Thymus (tissue), 14 donors: ENCODE measurements around the gene OR51M1. TPM values are rescaled to one million over a fixed set of nuclear protein-coding genes. Genes with fewer than 3 reads are reported as not detected.
"Not testable (repeated sequence)": the region's sequence is repeated elsewhere in the genome, so short reads cannot be mapped to it uniquely, and the experiment has no call there.

Source experiments
- DNase-seq, 9 donors: peaks; one replicate each; pipeline ENCODE4 v3.0.0-alpha.2; 2013; ENCODE audit warnings: low spot score in 9 of 9, low read depth in 6 of 9, missing footprints in 1 of 9
- H3K27ac ChIP-seq, 2 donors: one replicate each; pipeline ENCODE4 v1.5.1; 2013; ENCODE audit warnings: control low read depth in 1 of 2, low read depth in 1 of 2, low read length in 1 of 2, mild to moderate bottlenecking in 1 of 2, moderate library complexity in 1 of 2
- H3K27me3 ChIP-seq, 2 donors: one replicate each; pipeline ENCODE4 v1.5.1; 2013; ENCODE audit warnings: low read length in 1 of 2; ENCODE audit not compliant: control insufficient read depth in 2 of 2, insufficient read depth in 1 of 2
- H3K36me3 ChIP-seq, 2 donors: one replicate each; pipeline ENCODE4 v1.5.1; 2013; ENCODE audit warnings: low read length in 1 of 2, mild to moderate bottlenecking in 1 of 2, moderate library complexity in 1 of 2; ENCODE audit not compliant: control insufficient read depth in 2 of 2, insufficient read depth in 2 of 2
- H3K4me1 ChIP-seq, 2 donors: one replicate each; pipeline ENCODE4 v1.5.1; 2013; ENCODE audit warnings: low read length in 2 of 2; ENCODE audit not compliant: control insufficient read depth in 2 of 2, insufficient read depth in 2 of 2
- H3K4me3 ChIP-seq, 2 donors: one replicate each; pipeline ENCODE4 v1.5.1; 2013; ENCODE audit warnings: low read length in 2 of 2, control low read depth in 1 of 2, mild to moderate bottlenecking in 1 of 2
- H3K9me3 ChIP-seq, 2 donors: one replicate each; pipeline ENCODE4 v1.5.1; 2013; ENCODE audit warnings: low read length in 1 of 2, mild to moderate bottlenecking in 1 of 2; ENCODE audit not compliant: control insufficient read depth in 2 of 2, insufficient read depth in 1 of 2
- WGBS: extraction: QIAGEN DNeasy Blood & Tissue Kit; methylation state at CpG from one replicate; pipeline ENCODE4 v1.1.7; 2013; 5-methylcytosine and 5-hydroxymethylcytosine counted together
- long read RNA-seq, 10 donors: transcript quantifications; one replicate each; lab custom pipeline, GENCODE V29; 2026
- polyA plus RNA-seq: library from polyadenylated mRNA; stranded (reverse); fragments of 200-250 nt; gene quantifications from one replicate; pipeline ENCODE4 v1.2.3, GENCODE V29; 2013
- total RNA-seq: library from RNA; stranded (reverse); fragments of 120-200 nt; gene quantifications from one replicate; pipeline ENCODE4 v1.2.4, GENCODE V29; 2013
- donor health status: healthy.

Gene OR51M1, protein sequence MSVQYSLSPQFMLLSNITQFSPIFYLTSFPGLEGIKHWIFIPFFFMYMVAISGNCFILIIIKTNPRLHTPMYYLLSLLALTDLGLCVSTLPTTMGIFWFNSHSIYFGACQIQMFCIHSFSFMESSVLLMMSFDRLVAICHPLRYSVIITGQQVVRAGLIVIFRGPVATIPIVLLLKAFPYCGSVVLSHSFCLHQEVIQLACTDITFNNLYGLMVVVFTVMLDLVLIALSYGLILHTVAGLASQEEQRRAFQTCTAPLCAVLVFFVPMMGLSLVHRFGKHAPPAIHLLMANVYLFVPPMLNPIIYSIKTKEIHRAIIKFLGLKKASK
- total RNA-seq: not detected
- polyA plus RNA-seq: 0.02 TPM
- long read RNA-seq, donor 1: 0 reads
- long read RNA-seq, donor 2: 0 reads
- long read RNA-seq, donor 3: 0 reads
- long read RNA-seq, donor 4: 0 reads
- long read RNA-seq, donor 5: 0 reads
- long read RNA-seq, donor 6: 0 reads
- long read RNA-seq, donor 7: 0 reads
- long read RNA-seq, donor 8: 0 reads
- long read RNA-seq, donor 9: 0 reads
- long read RNA-seq, donor 10: 0 reads

GRCh38 chr11:5383576-5383975, at the start of gene OR51M1:
TSS of gene OR51M1 (plus strand) at chr11:5383812. CDS start at chr11:5389399, 5,587 bp downstream.
- 90% methylated on average over 1 of the region's 1 CpG for WGBS
- Histone ChIP-seq H3K9me3 (no peaks in the 10 kb centered on the region), H3K27me3 (no peaks in the 10 kb centered on the region), H3K4me3 (no peak within 1 kb of the TSS), H3K4me1 (no peaks in the 10 kb centered on the region), H3K27ac (no peak within 1 kb of the TSS), H3K36me3 (no peaks in the 10 kb centered on the region)
- no peak for DNase-seq

DNA sequence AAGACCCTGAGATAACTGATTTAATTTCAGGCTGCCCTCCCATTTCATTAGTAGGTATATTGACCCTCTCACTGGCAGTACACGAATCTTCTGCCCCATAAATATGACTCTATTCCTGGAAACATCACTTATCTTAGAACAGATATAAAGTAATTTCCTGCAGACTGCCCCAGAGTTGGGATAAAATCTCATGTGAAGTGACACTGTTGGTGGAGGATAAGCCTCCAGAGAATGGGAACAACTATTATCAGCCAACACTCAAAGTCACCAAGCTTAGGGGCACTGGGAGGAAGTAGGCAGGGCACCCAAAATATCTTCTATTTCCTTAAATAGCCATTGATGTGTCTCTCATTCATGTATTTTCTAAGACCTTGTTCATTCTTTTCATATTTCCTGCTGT, 48.4 kb upstream of the OR51M1 start:
- no peaks in the 10 kb centered on the region for H3K36me3 ChIP-seq
- no peaks in the 10 kb centered on the region for H3K27me3 ChIP-seq
- DNase-seq: no peak
- no peaks in the 10 kb centered on the region for H3K4me1 ChIP-seq
- no peak overlapping the region for H3K27ac ChIP-seq
- WGBS: 75% methylated on average over 1 of the region's 1 CpG
- H3K4me3 ChIP-seq: no peak overlapping the region
- no peaks in the 10 kb centered on the region for H3K9me3 ChIP-seq

GRCh38 chr11:5336331-5336730, 47.3 kb upstream of the OR51M1 start:
- no peaks in the 10 kb centered on the region for H3K4me1 ChIP-seq
- H3K27me3 ChIP-seq: no peaks in the 10 kb centered on the region
- no peaks in the 10 kb centered on the region for H3K9me3 ChIP-seq
- no peaks in the 10 kb centered on the region for H3K36me3 ChIP-seq
- no peak for DNase-seq
- no peak overlapping the region for H3K27ac ChIP-seq
- no peak overlapping the region for H3K4me3 ChIP-seq

DNA sequence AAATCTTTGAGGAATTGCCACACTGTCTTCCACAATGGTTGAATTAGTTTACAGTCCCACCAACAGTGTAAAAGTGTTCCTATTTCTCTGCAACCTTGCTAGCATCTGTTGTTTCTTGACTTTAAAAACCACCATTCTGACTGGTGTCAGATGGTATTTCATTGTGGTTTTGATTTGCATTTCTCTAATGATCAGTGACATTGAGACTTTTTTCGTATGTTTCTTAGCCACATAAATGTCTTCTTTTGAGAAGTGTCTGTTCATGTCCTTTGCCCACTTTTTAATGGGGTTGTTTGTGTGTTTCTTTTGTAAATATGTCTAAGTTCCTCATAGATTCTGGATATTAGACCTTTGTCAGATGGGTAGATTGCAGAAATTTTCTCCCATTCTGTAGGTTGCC, 46.4 kb upstream of the OR51M1 start:
- not testable (repeated sequence) for H3K4me1 ChIP-seq, H3K9me3 ChIP-seq, H3K36me3 ChIP-seq, H3K27me3 ChIP-seq, H3K27ac ChIP-seq, H3K4me3 ChIP-seq, DNase-seq
- 86% methylated on average over 1 of the region's 1 CpG for WGBS

- H3K4me3 ChIP-seq: no peak overlapping the region
- no peak overlapping the region for H3K27ac ChIP-seq
- no peaks in the 10 kb centered on the region for H3K27me3 ChIP-seq
- no peaks in the 10 kb centered on the region for H3K9me3 ChIP-seq
- no peak for DNase-seq
- WGBS: 84% methylated on average over 1 of the region's 1 CpG
- no peaks in the 10 kb centered on the region for H3K4me1 ChIP-seq
- H3K36me3 ChIP-seq: no peaks in the 10 kb centered on the region
Measured at GRCh38 chr11:5339771-5340322, 43.8 kb upstream of the OR51M1 start.

GRCh38 chr11:5343474-5344335, 39.9 kb upstream of the OR51M1 start, which contains the start of gene OR51B5:
TSS of gene OR51B5 (minus strand) at chr11:5343524. CDS start at chr11:5343524, 0 bp downstream.
- WGBS: 92% methylated on average over 6 of the region's 6 CpGs
- Histone ChIP-seq H3K4me3 (no peak within 1 kb of the TSS), H3K9me3 (no peaks in the 10 kb centered on the region), H3K27ac (no peak within 1 kb of the TSS), H3K4me1 (no peaks in the 10 kb centered on the region), H3K27me3 (no peaks in the 10 kb centered on the region), H3K36me3 (no peaks in the 10 kb centered on the region)
- DNase-seq: no peak

DNA sequence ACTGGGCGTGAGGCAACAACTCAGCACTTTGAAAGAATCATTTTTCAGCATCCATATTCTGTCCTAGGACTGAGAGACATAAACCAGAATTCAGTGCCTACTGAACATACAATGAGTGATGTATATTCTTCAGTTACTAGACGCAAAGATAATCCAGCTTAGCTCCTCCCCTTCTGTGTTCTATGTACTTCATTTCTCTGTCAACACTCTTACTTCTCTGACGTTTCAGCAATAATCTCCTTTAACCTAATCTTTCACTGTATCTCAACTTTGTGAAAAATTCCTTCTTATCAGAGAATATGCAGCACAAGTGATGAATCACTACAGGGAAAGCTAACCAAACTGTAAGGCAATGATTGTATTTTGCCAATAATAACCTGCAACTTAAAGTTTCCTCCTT, 37.8 kb upstream of the OR51M1 start:
- Histone ChIP-seq H3K4me1 (no peaks in the 10 kb centered on the region), H3K27me3 (no peaks in the 10 kb centered on the region), H3K36me3 (no peaks in the 10 kb centered on the region), H3K27ac (no peak overlapping the region), H3K4me3 (no peak overlapping the region), H3K9me3 (no peaks in the 10 kb centered on the region)
- DNase-seq: no peak
- 89% methylated on average over 3 of the region's 3 CpGs for WGBS

DNA sequence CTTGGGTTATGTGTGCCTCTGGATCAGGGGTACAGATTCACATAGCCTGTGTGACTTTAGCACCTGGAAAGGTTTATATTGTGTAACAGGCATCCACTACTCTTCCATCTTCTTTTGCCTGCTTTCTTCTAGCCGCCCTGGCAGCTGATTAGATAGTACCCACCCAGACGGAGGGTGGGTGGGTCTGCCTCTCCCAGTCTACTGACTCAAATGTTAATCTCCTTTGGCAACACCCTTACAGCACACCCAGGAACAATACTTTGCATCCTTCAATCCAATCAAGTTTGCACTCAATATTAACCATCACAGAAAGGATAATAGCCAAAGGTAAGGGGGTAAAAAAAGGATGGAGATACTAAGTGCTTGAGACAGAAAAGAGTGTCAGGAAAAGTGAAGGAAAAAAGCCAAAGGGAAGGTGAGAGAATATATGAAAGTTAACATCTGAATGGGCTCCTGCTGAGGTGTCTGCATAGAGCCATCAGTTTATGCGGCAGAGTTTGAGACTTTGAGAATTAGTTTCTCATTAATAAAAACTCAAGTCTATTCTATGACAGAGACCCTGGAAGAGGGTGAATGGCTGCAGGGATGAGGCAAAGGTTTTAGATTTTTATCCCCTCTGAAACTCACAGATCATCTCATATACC, 34.9 kb upstream of the OR51M1 start:
- WGBS: 75% methylated on average over 3 of the region's 3 CpGs
- Histone ChIP-seq H3K4me1 (no peaks in the 10 kb centered on the region), H3K4me3 (no peak overlapping the region), H3K27me3 (no peaks in the 10 kb centered on the region), H3K27ac (no peak overlapping the region), H3K36me3 (no peaks in the 10 kb centered on the region), H3K9me3 (no peaks in the 10 kb centered on the region)
- DNase-seq: no peak
